GM19452 (cell line): Measurements from ENCODE around the gene ACAT2.
A peak's percentile ranks its signal among the peaks of the same experiment; 100 is the strongest.
"Not testable (repeated sequence)": the region's sequence is repeated elsewhere in the genome, so short reads cannot be mapped to it uniquely, and the experiment has no call there.

Source experiments
- ATAC-seq: cut with Tn5 transposase; IDR thresholded peaks from one replicate; pipeline ENCODE4 v1.9.1; 2021; ENCODE audit not compliant: unreplicated experiment

The ACAT2 gene

DNA sequence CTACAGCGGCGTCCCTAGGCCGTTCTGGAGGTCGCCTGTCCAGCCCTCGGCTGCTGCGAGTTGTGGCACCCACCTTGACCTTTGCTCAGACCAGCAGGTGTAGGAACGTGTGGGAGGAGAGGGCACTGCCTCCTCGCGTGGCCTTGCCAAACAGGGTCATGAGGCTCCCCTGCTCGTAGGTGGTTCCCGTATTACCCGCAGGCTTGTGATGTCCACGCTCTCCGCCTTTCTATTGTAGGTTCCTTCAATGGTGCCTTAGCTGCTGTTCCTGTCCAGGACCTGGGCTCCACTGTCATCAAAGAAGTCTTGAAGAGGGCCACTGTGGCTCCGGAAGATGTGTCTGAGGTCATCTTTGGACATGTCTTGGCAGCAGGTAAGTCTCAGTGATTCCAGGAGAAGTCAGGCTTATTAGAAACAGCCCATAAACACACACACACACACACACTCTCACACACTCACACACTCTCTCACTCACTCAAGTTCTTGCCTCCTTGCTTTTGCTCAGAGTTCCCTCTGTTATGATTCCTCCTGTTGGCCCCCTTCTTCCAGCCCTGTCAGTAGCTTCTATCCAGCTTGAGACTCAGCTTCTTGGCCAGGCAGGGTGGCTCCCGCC, 942 bp downstream of the ACAT2 start:
- peak; percentile 4 for ATAC-seq

DNA sequence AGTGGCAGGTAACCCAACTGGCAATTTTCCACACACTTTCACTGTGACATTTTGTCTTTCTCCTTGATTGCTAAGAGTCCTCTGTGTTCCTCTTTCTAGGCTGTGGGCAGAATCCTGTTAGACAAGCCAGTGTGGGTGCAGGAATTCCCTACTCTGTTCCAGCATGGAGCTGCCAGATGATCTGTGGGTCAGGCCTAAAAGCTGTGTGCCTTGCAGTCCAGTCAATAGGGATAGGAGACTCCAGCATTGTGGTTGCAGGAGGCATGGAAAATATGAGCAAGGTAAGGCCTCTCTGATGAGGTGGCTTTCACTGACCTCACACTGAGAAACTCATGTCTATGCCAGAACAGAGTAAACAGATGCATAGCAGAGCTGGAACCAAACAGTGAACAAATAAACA, 5.1 kb downstream of the ACAT2 start:
- ATAC-seq, result no peak

- ATAC-seq, result no peak
Measured at GRCh38 chr6:159769470-159769869, 7.6 kb downstream of the ACAT2 start.

DNA sequence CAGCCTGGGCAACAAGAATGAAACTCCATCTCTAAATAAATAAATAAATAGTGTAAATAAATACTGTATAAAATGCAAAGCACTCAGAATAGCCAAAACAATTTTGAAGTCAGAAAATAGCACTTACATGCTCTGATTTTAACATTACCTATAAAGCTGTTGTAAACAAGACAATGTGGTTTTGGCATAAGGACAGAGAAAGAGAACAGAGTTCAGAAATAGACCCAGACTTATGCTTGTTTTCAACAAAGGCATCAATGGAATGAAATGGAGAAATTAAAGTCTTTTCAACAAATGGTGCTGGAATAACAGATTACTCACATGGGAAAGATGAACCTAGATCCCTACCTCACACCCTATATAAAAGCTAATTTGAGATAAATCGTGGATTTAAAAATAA, 10.4 kb downstream of the ACAT2 start:
- no peak for ATAC-seq

DNA sequence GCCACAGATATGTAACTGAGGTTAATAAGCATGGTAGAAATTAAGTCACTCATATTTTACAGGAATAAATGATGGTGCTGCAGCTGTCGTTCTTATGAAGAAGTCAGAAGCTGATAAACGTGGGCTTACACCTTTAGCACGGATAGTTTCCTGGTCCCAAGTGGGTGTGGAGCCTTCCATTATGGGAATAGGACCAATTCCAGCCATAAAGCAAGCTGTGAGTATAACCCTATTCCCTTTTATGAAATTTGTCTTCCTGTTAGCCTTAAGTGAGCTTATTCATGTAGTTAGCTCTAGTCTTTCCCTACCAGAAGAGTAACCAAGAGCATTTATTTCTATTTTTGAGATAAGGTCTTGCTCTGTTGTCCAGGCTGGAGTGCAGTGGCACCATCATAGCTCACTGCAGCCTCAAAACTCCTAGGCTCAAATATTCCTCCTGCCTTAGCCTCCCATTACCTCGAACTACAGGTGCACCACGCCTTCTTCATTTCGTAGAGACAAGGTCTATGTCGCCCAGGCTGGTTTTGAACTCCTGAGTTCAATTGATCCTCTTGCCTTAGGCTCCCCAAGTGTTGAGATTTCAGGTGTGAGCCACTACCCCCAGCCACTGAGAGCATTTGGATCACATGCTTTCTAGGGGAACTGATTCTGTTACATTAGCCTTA, 15.5 kb downstream of the ACAT2 start:
- no peak for ATAC-seq

DNA sequence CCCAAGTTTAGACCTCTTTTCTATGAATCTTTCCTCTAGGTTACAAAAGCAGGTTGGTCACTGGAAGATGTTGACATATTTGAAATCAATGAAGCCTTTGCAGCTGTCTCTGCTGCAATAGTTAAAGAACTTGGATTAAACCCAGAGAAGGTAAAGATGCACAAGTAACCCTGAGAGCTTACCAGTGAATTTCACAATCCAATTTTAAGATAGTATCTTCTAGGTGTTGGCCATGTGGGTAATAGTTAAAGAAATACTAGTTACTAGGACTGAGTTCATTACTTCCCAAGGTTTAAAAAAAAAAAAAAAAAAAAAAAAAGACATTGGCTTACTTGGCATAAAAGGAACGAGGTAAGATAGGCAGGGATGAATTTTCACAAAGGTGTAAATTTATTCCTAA, 16.3 kb downstream of the ACAT2 start:
- no peak for ATAC-seq

DNA sequence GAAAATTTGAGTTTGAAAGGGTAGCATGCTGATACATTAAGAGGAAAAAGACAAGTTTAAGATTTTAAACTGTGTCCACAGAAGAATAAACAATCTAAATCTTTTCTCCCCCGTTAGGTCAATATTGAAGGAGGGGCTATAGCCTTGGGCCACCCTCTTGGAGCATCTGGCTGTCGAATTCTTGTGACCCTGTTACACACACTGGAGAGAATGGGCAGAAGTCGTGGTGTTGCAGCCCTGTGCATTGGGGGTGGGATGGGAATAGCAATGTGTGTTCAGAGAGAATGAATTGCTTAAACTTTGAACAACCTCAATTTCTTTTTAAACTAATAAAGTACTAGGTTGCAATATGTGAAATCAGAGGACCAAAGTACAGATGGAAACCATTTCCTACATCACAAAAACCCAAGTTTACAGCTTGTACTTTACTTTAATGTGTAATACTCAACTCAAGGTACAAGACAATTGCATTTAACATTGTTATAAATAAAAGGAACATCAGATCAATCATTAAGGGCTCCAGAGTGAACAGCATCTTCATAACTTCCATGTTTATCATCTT, 16.8 kb downstream of the ACAT2 start:
- ATAC-seq, result no peak

- ATAC-seq, result no peak
Measured at GRCh38 chr6:159788276-159788675, 26.4 kb downstream of the ACAT2 start.

DNA sequence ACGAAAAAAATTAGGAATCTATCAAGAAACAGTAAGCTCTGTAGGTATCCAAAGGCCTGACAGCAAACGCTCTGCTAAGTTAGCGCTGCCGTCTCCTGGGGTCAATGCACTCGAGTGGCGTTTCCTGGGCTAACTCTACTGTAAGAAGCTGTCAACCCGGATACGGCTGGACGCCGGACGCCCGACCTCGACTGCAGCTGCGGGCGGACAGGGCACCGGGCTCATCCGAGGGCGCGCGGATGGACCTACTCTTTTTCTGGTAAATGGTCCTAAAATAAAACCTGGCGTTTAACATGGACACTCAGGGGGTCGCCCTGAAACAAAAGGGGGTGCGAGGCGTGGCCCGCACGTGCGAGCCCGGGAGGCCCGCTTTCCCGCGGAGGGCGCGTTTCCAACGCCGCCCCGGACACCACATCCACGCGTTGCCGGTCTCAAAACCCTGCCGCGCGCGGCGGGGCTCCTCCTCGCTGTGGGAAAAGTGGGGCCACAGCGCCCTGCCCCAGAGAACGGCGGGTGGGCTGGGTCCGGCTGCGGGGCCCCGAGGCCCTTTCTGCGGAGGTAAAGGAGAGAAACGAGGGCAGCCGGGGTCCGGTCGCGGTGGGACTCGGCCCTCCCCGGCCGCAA, 27.0 kb downstream of the ACAT2 start:
- peak; percentile 0 for ATAC-seq

DNA sequence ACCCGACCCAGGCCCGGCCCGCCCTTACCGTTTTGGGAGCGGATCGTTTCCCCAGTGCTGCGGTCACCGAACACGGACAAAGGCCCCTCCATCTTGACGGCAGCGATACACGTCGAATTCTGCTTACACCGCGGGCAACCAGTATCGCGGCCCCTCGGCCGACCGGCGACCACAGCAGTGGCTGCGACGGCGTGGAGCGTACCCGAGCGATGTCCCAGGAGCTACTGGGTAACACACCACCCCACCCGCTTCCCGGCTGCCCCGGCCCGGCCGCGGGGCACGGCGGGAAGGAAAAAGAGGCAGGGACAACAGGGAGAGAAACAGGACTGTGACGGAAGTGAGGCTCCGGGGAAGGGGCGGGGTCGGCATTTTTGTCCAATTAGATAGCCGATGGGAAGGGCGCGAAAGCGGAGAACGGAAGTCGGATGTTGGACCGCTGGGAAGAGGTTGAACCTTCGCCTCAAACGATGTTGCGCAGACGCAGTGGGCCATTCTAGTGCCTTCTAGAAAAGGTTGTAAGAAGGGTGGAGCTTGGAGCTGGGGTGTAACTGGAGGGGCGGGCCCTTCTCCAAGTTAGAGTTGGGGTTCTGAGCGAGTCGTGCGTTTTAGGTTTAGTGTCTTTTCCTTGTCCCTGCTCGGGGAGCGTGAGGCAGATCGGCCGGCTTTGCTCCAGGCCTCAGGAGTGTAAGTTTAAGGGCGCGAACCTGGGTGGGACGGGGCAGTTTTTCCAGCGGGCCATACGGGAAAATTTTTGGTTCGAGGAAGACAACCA, 27.7 kb downstream of the ACAT2 start, which contains the start of gene TCP1:
Gene TCP1, minus strand, starts transcription at position 226 of the 772 bp plus-strand sequence. Its CDS starts 134 bp downstream, at position 92.
- peak; percentile 64 for ATAC-seq

DNA sequence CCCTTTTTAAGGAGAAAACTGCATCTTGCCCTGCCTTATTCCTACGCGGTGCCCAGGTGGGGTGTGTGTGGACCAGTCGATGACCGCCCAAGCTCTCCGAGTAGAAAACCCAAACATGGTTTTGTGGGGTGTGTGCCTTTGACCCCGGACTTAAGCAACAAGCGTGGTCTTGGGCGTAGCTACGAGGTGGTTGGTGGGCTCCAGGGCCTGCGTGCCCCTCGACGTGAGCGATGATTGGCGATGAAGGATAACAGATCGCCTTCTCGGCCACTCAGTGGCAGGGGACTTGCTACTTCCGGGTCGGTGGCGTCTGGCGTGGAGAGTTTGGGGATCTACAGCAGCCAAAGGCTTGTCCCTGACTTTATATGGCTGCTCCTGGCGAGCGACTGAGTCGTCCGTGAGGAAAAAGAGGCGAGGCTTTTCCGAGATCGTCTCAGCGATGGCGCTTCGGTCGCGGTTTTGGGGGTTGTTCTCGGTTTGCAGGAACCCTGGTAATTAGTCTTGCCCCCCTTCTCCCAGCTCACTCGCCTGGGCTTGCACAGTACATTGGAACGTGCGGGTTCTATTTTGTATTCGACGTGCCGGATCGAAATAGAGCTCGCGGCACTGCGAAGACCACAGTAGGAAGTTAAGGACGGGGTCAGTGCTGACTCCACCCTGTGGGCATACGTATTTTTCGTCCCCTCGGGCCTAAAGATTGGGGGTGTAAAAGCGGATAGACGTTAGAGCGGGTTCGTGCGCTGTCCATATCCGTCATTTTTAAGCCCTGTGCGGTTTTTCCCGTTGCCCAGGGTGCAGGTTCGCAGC, 28.5 kb downstream of the ACAT2 start, which contains the start of gene MRPL18:
Gene MRPL18, plus strand, starts transcription at position 319 of the 807 bp plus-strand sequence. Its CDS starts 121 bp downstream, at position 440.
- peak; percentile 81 for ATAC-seq

DNA sequence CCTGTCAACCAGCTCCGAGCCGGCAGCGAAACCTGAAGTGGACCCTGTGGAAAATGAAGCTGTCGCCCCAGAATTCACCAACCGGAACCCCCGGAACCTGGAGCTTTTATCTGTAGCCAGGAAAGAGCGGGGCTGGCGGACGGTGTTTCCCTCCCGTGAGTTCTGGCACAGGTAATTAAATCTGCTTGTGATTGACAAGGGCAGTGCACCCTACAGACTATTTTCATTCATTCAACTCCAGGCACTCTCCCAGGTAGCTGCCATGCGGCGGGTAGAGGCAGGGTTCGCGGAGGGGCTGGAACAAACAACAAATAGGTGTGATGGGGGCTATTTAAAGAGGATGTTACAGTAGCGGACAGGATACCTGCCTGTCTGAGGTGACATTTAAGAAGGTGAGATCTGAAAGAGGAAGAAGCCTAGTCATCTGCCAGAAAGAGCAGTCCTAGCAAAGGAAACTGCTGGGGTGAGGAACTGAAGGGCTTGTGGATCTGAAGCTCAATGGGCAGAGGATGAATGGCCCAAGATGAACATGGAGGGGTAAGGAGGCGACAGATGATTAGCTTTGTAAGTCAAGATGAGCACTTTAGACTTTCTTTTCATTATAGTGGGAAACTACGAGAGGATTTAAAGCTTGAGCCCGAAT, 29.2 kb downstream of the ACAT2 start:
- ATAC-seq, result no peak

DNA sequence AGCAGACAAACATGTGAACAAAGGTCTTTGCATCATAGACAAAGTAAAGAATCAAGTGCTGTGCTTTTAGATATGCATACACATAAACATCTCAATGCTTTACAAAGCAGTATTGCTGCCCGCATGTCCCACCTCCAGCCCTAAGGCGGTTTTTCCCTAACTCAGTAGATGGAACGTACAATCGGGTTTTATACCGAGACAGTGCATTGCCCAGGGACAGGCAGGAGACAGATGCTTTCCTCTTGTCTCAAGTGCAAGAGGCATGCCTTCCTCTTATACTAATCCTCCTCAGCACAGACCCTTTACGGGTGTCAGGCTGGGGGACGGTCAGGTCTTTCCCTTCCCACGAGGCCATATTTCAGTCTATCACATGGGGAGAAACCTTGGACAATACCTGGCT, 33.1 kb downstream of the ACAT2 start:
- not testable (repeated sequence) for ATAC-seq

- no peak for ATAC-seq
Measured at GRCh38 chr6:159797554-159797953, 35.7 kb downstream of the ACAT2 start.

DNA sequence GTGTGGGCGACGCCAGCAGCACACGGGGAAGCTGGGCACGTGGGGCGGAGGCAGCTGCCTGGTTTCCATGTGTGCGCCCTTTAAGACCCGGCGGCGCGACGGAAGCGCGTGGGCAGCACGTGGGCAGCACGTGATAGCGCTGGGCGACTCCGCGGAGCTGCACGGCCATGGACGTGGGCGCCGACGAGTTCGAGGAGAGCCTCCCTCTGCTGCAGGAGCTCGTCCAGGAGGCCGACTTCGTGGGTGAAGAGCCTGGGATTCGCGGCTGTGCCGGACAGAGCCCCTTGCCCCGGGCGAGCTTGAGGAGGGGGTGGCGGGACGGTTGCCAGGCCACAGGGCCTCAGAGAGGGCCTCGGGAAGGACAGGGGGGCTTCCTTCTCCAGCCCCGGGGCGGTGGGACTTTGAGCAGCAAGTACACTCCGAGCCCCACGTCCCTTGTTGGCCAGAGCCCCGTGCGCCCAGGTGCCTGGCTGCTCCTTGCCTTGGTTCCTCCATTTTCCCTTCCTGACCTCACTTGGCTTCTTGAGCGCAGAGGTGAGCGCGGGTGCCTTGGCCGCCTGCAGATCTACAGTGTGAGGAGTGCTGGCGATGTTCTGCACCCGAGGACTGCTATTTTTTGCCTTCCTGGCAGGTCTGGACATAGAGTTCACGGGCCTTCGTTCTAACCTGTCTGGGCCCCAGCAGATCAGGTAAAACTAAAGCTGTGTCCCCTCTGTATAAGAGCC, 38.5 kb downstream of the ACAT2 start, which contains the start of gene PNLDC1:
Gene PNLDC1, plus strand, starts transcription at position 136 of the 725 bp plus-strand sequence. Its CDS starts 32 bp downstream, at position 168.
- ATAC-seq, result no peak

DNA sequence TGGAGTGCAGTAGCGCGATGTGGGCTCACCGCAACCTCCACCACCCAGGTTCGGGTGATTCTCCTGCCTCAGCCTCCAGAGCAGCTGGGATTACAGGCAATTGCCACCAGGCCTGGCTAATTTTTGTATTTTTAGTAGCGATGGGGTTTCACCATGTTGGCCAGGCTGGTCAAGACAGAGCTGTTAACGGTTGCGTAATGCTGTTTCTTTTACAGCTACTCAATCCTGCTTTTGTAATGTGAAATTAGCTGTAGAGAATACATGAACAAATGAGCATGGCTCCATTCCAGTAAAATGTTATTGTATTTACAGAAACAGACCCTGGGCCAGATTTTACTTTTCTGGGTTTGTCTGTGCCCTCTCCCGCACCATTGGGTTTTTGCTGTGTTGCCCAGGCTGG, 40.1 kb downstream of the ACAT2 start:
- no peak for ATAC-seq

- ATAC-seq, result no peak
Measured at GRCh38 chr6:159804504-159804903, 42.7 kb downstream of the ACAT2 start.

- no peak for ATAC-seq
Measured at GRCh38 chr6:159805440-159806020, 43.7 kb downstream of the ACAT2 start.

DNA sequence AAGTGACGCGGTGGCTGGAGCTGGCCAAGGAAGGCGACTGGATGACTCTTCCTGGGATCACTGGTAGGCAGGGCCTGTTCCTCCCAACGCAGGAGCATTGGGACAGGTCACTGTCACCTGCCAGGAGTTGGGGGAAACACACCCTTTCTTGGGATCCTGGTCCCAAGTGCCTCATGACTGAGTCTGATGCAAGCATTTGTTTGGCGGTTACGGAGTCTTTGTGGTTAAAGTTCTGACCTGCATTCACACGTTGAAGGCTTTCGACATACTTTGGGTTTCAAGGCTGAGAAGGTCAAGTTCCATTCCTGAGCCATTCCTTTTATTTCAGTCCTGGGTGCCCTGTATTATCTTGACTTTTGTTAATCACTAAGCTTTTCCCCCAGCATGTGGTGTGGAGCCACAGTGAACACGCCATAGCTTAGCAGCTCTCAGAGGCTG, 44.2 kb downstream of the ACAT2 start:
- no peak for ATAC-seq
